Measurements from ENCODE around the gene ATP8A2. TPM values are rescaled to one million over a fixed set of nuclear protein-coding genes. Genes with fewer than 3 reads are reported as not detected.
A peak's percentile ranks its signal among the peaks of the same experiment; 100 is the strongest.

The ATP8A2 gene
- total RNA-seq, 2 donors from 2014 or later, result 0.18 to 0.24 TPM

- intact Hi-C loops (cut with DNase I), result no loop called here
- peak in 1 of 2 donors; percentile 56 for ATAC-seq
These were observed 327.3 kb downstream of the ATP8A2 start for GRCh38 chr13:25699056-25699455.

GRCh38 chr13:25699600-25699999 lies 327.8 kb downstream of the ATP8A2 start:
- DNase-seq (no peak), ATAC-seq (no peak)
- intact Hi-C loops (cut with DNase I), result no loop called here

More at GRCh38 chr13:25699056-25699455, 327.3 kb downstream of the ATP8A2 start:
- DNase-seq, result no peak

GRCh38 chr13:25701304-25701703 lies 329.5 kb downstream of the ATP8A2 start:
- DNase-seq, result no peak
- intact Hi-C loops (cut with DNase I), result no loop called here
- ATAC-seq, result no peak

GRCh38 chr13:25702386-25702785 lies 330.6 kb downstream of the ATP8A2 start:
- intact Hi-C loops (cut with DNase I), result no loop called here
- ATAC-seq (no peak), DNase-seq (no peak)

- DNase-seq (no peak), ATAC-seq (no peak)
- intact Hi-C loops (cut with DNase I), result no loop called here
These were observed 336.0 kb downstream of the ATP8A2 start for GRCh38 chr13:25707726-25708125.

- ATAC-seq, result no peak
- intact Hi-C loops (cut with DNase I), result no loop called here
These were observed 336.5 kb downstream of the ATP8A2 start for GRCh38 chr13:25708268-25708667.

DNA sequence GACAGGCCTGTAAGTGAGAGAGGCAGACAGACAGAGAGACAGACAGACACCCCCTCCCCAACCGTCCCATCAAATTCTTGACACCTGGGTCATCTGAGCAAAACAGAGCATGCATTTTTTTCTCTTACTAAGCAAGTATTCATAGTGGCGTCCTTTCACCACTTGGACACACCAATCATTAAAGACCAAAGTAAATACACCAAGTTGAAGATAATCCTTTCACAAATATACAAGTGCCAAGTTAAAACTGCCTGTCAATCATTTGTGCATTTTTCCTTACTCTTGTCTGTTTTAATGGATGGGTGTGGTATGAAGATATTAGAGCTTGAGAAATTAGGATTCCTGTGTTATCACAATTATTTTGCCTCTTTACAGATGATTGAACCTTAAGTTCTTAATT lies 337.3 kb downstream of the ATP8A2 start:
- DNase-seq, result no peak
- intact Hi-C loops (cut with DNase I), result no loop called here
- ATAC-seq, result no peak

More at GRCh38 chr13:25708268-25708667, 336.5 kb downstream of the ATP8A2 start:
- no peak for DNase-seq

GRCh38 chr13:25715760-25716159 lies 344.0 kb downstream of the ATP8A2 start:
- intact Hi-C loops (cut with DNase I), result no loop called here
- ATAC-seq, result no peak
- no peak for DNase-seq

DNA sequence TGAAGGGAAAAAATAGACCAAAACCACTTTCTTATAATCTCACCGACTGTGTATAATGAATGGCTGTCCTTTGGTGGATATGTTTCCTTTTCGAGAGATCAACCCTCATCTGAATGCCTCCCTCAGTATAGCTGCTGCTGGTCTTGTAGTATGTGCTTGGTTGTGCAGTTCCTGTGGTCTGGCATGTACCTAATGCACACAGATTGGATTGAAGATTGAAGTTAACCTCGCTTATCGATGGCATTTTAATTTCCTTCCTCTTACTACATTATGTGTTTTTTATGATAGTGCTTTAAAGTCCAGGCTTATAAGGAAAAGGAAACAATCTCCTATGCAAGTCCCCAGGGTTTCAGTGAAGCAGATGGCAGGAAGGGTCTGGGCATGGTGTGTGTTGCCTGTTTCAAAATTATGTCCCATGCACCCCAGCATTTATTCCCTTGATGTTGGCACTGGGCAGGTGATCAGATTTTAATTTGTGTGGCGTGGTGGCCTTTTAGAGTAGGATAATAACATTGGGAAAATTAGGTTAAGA lies 346.0 kb downstream of the ATP8A2 start:
- ATAC-seq (no peak), DNase-seq (no peak)
- intact Hi-C loops (cut with DNase I), result no loop called here

- intact Hi-C loops (cut with DNase I), result no loop called here
- ATAC-seq (no peak), DNase-seq (no peak)
These were observed 347.9 kb downstream of the ATP8A2 start for GRCh38 chr13:25719666-25720065.

- DNase-seq (no peak), ATAC-seq (no peak)
- intact Hi-C loops (cut with DNase I), result no loop called here
These were observed 351.1 kb downstream of the ATP8A2 start for GRCh38 chr13:25722893-25723292.

- intact Hi-C loops (cut with DNase I), result no loop called here
- DNase-seq (no peak), ATAC-seq (no peak)
These were observed 353.3 kb downstream of the ATP8A2 start for GRCh38 chr13:25725104-25725503.

DNA sequence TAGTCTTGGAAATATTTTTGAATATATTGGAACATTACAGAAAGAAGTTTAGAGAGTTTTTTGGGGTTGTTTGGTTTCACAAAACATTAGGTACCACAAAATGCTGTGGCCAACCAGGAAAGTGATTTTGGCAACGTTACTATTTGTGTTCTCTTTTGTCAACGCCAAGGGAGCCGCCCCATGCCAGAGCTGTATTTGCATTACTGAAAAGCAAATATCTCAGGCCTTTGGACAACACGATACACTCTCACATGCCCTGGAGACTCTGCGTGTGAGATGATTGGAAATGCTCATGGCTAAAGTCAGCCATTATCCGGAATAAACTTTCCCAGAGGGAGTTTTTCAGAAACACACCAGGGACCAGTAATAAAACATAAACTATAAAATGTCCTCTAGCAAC lies 355.5 kb downstream of the ATP8A2 start:
- DNase-seq (no peak), ATAC-seq (no peak)
- intact Hi-C loops (cut with DNase I), result no loop called here

- intact Hi-C loops (cut with DNase I), result no loop called here
- no peak for ATAC-seq
- DNase-seq, result no peak
These were observed 356.0 kb downstream of the ATP8A2 start for GRCh38 chr13:25727810-25728209.

DNA sequence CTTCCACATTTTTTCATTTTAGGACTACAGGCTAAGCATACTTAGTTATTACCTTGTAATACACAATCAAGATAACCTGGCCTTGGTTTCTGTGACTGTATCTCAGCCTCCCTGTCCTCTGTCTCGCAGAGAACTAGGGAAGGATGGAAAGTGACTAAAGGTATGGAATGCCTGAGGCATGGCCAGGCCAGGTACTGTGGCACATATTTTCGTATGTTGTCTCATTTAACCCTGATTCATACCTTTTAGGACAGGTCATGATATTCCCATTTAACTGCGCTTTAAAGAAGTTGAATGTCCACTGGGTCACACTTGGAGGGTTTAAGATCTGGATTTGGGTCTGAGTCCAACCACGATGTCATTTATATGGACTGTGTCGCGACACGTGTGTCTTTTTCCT lies 357.4 kb downstream of the ATP8A2 start:
- intact Hi-C loops (cut with DNase I), result no loop called here
- ATAC-seq (no peak), DNase-seq (no peak)

GRCh38 chr13:25731037-25731436 lies 359.3 kb downstream of the ATP8A2 start:
- DNase-seq, result no peak
- no peak for ATAC-seq
- intact Hi-C loops (cut with DNase I), result no loop called here

DNA sequence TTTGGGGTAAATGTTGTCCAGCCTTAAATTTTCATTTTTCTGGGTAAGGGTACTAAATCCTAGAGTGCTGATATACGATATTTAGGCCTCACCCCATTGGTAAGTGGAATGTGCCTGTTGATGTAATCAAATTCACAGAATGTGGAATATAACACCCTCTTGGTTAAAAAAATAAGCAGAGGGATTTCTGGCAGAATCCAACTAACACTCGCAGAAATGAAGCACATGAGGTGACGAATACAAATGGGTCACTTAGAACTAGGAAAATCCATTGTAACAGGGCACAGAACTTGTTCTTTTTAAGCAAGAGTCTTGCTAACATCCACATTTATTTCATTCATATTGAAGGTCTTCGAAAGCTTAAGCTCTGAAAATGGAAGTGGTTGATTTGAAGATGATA lies 359.8 kb downstream of the ATP8A2 start:
- intact Hi-C loops (cut with DNase I), result no loop called here
- ATAC-seq, result no peak
- DNase-seq, result no peak

GRCh38 chr13:25732111-25732865 lies 360.5 kb downstream of the ATP8A2 start:
- DNase-seq (no peak), ATAC-seq (peak in 1 of 2 donors; percentile 63)
- intact Hi-C loops (cut with DNase I), result no loop called here

DNA sequence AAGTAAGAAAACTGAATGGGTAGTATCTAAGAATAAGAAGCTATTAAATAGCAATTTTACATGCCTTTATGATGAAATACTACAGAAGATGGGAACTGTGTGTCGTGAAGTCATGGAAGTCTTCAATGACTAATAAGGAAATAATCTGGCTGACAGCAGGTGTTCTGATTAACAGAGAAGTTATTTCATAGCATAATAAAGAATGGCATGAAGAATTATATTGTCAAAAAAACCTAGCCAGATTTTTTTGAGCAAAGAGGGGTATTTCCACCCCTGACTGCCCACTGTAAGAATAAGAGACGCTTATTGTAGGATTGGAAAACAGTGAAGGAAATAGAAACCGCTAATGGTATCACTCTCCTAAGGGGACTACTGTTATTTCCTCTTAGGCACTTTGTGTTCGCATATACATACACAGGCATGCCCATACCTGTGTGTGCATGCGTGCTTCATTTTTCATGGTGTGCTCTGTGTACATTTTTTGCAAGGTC lies 361.3 kb downstream of the ATP8A2 start:
- DNase-seq, result no peak

GRCh38 chr13:25733696-25734435 lies 362.1 kb downstream of the ATP8A2 start:
- intact Hi-C loops (cut with DNase I), result no loop called here
- no peak for DNase-seq
- no peak for ATAC-seq

More for the DNA sequence above, 361.3 kb downstream of the ATP8A2 start:
- ATAC-seq, result no peak
- intact Hi-C loops (cut with DNase I), result no loop called here
